PC-3 (cell line): ENCODE data around the gene BPHL.

Experiments used
- CTCF ChIP-seq: fragments of 300-600 bp; sonication (generic); conservative IDR thresholded peaks from 2 replicates; pipeline ENCODE4 v1.5.1; 2017; ENCODE audit warnings: antibody characterized with exemption, low read depth, mild to moderate bottlenecking, low read length
- EZH2 ChIP-seq: fragments of 300-600 bp; sonication (generic); IDR thresholded peaks from one replicate; pipeline ENCODE4 v1.6.1; 2017; ENCODE audit warnings: antibody characterized with exemption, mild to moderate bottlenecking, low read length; ENCODE audit not compliant: unreplicated experiment

DNA sequence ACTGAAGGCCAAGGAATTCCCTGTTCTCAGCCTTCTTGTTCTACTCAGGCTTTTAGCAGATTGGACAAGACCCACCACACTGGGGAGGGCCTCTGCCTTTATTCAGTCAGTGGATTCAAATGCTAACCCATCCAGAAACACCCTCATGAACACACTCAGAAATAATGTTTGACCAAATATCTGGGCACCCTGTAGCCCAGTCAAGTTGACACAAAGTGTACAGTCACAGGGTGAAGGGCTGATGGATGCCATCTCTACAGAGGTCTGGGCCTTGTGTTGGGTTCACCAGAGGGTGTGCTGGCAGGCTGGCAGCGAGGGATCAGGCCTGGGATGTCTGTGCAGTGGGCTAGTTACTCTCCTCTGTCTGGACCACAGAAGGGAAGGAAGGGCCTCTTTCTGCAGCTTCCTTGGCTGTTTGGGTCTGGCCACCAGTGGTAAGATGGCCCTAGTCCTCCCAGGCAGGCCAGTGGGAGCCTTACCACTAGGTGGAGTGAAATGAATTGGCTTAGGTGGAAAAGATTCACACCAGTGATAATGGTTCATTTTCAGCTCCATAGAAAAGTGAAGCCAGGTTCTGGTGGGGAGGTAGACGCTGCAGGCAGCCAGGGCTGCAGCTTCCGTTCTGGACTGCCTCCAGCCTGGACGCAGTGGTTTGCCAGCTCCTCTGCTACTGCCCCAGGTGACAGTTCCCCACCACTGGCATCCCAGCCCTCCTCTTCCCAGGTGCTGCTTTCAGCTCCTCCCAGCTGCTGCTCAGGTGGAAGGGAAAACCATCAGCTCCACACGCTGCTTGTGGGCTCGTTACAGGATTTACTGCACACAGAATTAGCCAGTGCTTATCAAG, 29.6 kb downstream of the BPHL start:
- TF ChIP-seq CTCF (peak; percentile 35; the same call in 1 of the 2 replicates), EZH2 (no peak)
